ENCODE data around the gene TMEM30A. TPM values are rescaled to one million over a fixed set of nuclear protein-coding genes. Genes with fewer than 3 reads are reported as not detected.
A peak's percentile ranks its signal among the peaks of the same experiment; 100 is the strongest.

The TMEM30A gene
- total and polyA plus RNA-seq, 2 of the 13 experiments (the other 11 are each of a cell fraction or from before 2014, with no cell fraction given): 17.6 to 54.4 TPM

DNA sequence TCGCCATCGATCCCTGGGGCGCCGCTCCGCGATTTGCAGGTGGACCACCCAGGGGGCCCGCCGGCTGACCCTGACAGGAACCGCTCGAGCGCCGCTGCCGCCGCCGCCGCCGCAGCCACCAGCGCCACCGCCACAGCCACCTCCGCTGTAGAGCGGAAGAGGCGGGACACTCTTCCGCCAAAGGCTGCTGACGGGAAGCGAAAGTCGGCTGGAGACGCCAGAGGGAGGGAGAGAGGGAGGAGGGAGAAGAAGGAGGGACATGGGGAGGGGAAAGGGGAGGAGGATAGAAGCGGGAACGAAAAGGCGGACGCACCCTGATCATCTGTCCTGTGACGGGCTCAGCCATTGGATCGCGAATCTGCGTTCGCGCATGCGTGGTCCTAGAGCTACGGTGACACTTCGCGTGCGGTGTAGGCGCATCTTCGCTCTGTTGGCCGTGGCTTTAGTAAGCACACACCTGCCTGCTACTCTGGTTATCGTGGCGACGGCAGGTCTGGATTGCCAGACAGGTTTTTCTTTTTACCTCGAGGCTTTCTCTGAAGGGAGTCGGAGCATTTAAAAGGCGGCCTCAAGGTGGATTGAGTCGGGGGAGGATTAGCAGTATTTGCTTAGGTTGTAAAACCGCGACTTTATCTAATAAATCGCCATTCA, at the start of gene TMEM30A (continued):
- TF ChIP-seq ZNF660 (CRISPR knock-in tag; IDR thresholded peaks at IDR 0.05; ENCODE audit: borderline replicate concordance, low read depth): no peak
- TF ChIP-seq PCBP1 (IDR thresholded peaks at IDR 0.05; ENCODE audit: borderline replicate concordance, low read depth, low read length): 0 out of 2 replicates have a peak, but pooled peaks have one; percentile 43
- peak; percentile 92 for TF ChIP-seq ZSCAN29 (CRISPR knock-in tag; conservative IDR thresholded peaks at IDR 0.05)
- TF ChIP-seq SMAD1 (CRISPR knock-in tag; IDR thresholded peaks at IDR 0.05; ENCODE audit: borderline replicate concordance, low read depth): 0 out of 2 replicates have a peak, but pooled peaks have one; percentile 39
- 0 out of 2 replicates have a peak, but pooled peaks have one; percentile 75 for TF ChIP-seq ZBTB8A (CRISPR knock-in tag; IDR thresholded peaks at IDR 0.05; ENCODE audit: borderline replicate concordance, low read depth)
- no peak for TF ChIP-seq ZNF75D (CRISPR knock-in tag; IDR thresholded peaks at IDR 0.05; ENCODE audit: borderline replicate concordance)
- TF ChIP-seq, protein P1, sequence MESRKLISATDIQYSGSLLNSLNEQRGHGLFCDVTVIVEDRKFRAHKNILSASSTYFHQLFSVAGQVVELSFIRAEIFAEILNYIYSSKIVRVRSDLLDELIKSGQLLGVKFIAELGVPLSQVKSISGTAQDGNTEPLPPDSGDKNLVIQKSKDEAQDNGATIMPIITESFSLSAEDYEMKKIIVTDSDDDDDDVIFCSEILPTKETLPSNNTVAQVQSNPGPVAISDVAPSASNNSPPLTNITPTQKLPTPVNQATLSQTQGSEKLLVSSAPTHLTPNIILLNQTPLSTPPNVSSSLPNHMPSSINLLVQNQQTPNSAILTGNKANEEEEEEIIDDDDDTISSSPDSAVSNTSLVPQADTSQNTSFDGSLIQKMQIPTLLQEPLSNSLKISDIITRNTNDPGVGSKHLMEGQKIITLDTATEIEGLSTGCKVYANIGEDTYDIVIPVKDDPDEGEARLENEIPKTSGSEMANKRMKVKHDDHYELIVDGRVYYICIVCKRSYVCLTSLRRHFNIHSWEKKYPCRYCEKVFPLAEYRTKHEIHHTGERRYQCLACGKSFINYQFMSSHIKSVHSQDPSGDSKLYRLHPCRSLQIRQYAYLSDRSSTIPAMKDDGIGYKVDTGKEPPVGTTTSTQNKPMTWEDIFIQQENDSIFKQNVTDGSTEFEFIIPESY (CRISPR knock-in tag; IDR thresholded peaks at IDR 0.05): peak; percentile 44; the same call in 1 of the 2 replicates
- TF ChIP-seq ATF5 (CRISPR knock-in tag; IDR thresholded peaks at IDR 0.05; ENCODE audit: low read depth): no peak
- TF ChIP-seq EP300 (IDR thresholded peaks at IDR 0.05; ENCODE audit: low read depth in 2 of 2, low read length in 2 of 2): no peak
- TF ChIP-seq EP300 (CRISPR knock-in tag; IDR thresholded peaks at IDR 0.05; ENCODE audit: borderline replicate concordance): no peak
- no peak; the same call in 1 of the 2 replicates for TF ChIP-seq SOX5 (CRISPR knock-in tag; IDR thresholded peaks at IDR 0.05; ENCODE audit: borderline replicate concordance)
- no peak for TF ChIP-seq ZNF777 (CRISPR knock-in tag; IDR thresholded peaks at IDR 0.05)
- no peak for TF ChIP-seq BRD4 (CRISPR knock-in tag; IDR thresholded peaks at IDR 0.05)
- no peak for TF ChIP-seq ZBTB1 (CRISPR knock-in tag; IDR thresholded peaks at IDR 0.05; ENCODE audit: borderline replicate concordance)
- no peak for TF ChIP-seq SRSF1 (optimal IDR thresholded peaks at IDR 0.05; ENCODE audit: low read depth, low read length)
- TF ChIP-seq ZNF772 (CRISPR knock-in tag; IDR thresholded peaks at IDR 0.05): 0 out of 2 replicates have a peak, but pooled peaks have one; percentile 23
- peak; percentile 94 for TF ChIP-seq ZNF605 (CRISPR knock-in tag; IDR thresholded peaks at IDR 0.05)
- no peak for TF ChIP-seq RELA (CRISPR knock-in tag; IDR thresholded peaks at IDR 0.05)
- TF ChIP-seq ZNF121 (CRISPR knock-in tag; IDR thresholded peaks at IDR 0.05): no peak
- no peak for TF ChIP-seq SIN3B (IDR thresholded peaks at IDR 0.05; ENCODE audit: low read length)
- TF ChIP-seq ZNF230 (CRISPR knock-in tag; IDR thresholded peaks at IDR 0.05): peak; percentile 66; the same call in 1 of the 2 replicates
- TF ChIP-seq ZNF468 (CRISPR knock-in tag; IDR thresholded peaks at IDR 0.05): no peak
- no peak for TF ChIP-seq ZNF317 (CRISPR knock-in tag; IDR thresholded peaks at IDR 0.05)
- TF ChIP-seq NFE2 (CRISPR knock-in tag; IDR thresholded peaks at IDR 0.05): no peak
- 0 out of 2 replicates have a peak, but pooled peaks have one; percentile 61 for TF ChIP-seq ZNF577 (CRISPR knock-in tag; IDR thresholded peaks at IDR 0.05; ENCODE audit: borderline replicate concordance, low read depth)
- TF ChIP-seq ZNF781 (CRISPR knock-in tag; IDR thresholded peaks at IDR 0.05; ENCODE audit: borderline replicate concordance, not compliant biosample characterization): peak; percentile 93
- TF ChIP-seq RFXANK (CRISPR knock-in tag; IDR thresholded peaks at IDR 0.05): no peak
- no peak for TF ChIP-seq HNF4G (IDR thresholded peaks at IDR 0.05; ENCODE audit: borderline replicate concordance, low read depth, low read length)
- no peak for TF ChIP-seq HNF4G (CRISPR knock-in tag; IDR thresholded peaks at IDR 0.05; ENCODE audit: borderline replicate concordance, low read depth)
- no peak for TF ChIP-seq ZNF713 (CRISPR knock-in tag; IDR thresholded peaks at IDR 0.05)

Measured in HepG2 (cell line).